ENCODE data around the gene PLEKHA5.
"Not testable (repeated sequence)": the region's sequence is repeated elsewhere in the genome, so short reads cannot be mapped to it uniquely, and the experiment has no call there.

PLEKHA5 gene

GRCh38 chr12:19203539-19204506 is 74.3 kb downstream of the PLEKHA5 start:
- DNase-seq = no peak

- DNase-seq = no peak
Observed at GRCh38 chr12:19205120-19205519, 75.6 kb downstream of the PLEKHA5 start.

DNA sequence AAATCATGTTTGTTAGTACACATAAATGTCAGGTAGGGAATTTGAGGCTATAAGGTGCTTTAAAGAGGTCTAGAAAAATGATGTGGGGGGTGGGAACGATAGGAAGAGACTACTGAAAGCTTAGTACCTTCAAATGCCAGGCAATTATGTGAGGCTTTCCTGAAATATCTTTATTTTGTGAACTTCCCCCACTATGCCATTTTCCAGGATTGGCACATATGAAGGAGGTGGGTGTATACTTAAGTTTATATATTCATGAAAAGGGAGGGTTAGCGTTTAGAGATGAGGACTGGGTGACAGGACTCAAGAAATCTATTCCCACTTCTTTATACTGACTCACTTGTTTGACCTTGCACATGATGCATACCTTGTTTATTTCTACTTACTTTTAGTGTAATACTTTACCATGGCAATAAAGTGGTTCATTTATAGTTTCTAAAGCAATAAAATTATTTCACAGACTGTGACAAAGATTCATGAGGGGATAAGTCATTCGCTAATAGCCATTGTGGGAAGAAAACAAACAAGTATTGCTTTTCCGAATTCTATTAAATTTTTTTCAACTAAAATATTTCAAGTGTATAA is 77.1 kb downstream of the PLEKHA5 start:
- DNase-seq = no peak

GRCh38 chr12:19208456-19208855 is 78.9 kb downstream of the PLEKHA5 start:
- DNase-seq = no peak

DNA sequence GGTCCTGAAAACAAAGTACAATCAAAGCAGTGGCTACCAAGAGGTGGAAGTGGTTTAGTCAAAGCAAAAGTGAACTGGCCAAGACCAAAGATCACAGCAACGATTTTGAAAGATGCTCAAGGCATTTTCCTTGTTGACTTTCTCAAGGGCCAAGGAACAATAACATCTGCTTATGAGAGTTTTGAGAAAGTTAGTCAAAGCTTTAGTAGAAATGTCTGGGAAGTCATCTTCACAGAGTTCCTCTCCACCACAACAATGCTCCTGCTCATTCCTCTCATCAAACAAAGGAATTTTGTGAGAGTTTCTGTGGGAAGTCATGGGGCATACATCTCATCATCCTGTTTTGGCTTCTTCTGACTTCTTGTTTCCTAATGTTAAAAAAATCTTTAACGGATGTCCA is 80.1 kb downstream of the PLEKHA5 start:
- DNase-seq = no peak

DNA sequence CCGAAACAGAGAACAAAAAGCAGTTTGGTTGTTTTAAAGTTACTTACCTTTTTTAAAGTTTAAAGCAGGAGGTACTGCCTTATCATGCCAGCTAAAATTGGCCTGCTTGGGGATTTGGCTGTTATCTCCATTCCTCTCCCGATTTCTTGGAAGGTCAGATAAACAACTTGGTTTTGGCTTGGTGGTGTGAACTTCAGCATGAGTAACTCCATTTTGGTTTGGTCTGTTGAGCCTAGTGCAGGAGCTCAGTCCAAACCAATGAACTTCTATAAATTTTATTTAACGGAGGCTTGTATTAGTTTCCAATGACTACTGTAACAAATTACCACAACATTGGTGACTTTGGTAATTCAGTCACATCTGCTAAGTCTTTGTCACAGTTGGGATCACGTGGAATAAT is 82.3 kb downstream of the PLEKHA5 start:
- no peak for DNase-seq

GRCh38 chr12:19212245-19212644 is 82.7 kb downstream of the PLEKHA5 start:
- no peak for DNase-seq

DNA sequence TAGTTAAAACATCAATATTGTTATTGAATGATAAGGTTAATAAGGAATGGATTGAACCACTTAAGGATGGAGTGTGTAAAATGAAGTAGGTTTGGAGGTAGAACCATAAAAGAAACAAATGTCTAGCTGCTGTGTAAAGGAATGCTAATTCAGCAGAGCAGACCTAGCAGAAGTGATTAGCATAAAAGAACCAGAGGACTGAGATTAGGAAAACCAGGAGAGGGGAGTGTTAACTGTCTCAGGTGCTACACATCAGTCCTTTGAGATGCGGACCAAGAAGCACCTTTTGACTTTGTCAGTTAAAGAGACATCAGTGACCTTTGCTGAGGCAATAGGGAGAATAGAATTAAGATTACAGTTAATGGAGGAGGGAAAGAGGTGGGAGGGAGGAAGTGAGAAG is 84.5 kb downstream of the PLEKHA5 start:
- DNase-seq = no peak

DNA sequence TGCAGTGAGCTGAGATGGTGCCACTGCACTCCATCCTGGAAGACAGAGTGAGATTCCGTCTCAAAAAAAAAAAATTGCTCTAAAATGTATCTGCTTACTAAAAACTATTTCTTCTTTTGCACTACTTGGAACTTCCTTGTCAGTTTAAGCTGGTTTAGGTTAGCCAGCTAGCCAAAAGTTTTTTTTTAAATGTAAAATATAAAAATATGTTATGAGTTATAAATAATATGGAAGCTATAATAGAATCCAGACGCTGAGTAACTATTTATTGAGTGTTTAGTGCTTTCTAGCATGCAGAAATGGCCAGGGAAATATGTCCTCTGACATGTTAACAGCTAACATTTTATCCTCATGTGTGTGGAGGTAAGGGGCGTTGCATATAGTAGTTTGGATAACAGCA is 85.6 kb downstream of the PLEKHA5 start:
- DNase-seq = no peak

DNA sequence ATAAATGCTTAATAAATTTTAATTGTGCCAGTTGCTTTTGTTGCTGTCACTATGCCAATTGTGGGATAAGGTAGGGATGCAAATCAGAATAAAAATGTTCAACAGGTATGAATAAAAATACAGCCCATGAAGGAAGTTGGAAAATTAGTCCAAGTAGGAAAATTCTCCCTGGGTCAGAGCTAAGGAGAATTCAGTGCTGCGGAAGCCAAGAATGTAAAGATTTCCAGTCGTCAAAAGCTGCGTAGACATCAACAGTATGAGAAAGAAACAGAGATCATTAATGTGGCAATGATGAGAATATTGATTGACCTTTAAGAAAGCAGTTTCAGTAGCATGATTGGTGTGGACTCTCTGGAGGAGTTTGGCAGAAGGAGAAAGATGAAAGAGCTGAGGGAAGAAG is 87.9 kb downstream of the PLEKHA5 start:
- DNase-seq = no peak

- no peak for DNase-seq
Observed at GRCh38 chr12:19220205-19220604, 90.7 kb downstream of the PLEKHA5 start.

- no peak for DNase-seq
Observed at GRCh38 chr12:19220852-19221466, 91.4 kb downstream of the PLEKHA5 start.

DNA sequence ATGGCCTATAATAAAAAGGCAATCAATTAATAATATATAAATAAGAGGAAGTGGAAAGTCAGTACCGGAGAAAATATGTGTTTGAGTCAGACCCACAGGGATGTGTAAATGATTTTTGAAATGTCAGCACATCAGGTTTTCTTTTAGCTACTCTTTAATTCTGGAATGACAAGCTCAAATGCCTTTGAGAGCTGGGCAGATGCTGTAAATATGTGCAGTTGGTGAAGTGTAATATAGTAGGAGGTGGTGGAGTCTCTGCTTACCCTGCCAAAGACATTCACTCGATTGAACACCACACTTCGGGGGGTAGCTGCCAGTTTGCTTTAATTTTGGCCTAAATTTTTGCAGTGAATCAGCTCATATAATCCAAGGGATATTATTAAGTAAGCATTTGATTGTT is 93.0 kb downstream of the PLEKHA5 start:
- DNase-seq = no peak

GRCh38 chr12:19223018-19223417 is 93.5 kb downstream of the PLEKHA5 start:
- no peak for DNase-seq

DNA sequence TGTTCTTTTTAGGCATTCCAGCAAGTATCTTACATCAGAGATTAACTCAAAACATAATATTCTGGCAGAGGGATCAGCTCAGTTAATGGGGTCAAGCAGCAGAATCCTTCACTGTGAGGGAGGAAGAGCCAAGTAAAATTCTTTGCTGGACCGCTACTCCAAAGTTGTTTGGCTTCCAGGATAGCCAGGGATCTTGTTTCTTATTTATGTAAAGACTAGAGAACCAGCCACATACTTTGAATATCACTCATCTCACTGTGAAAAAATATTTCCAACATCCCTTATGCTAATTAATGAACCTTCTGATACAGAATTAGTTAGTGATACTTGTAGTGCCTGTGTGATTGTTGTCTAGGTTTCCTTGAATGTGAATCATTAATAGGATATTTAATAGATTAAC is 94.2 kb downstream of the PLEKHA5 start:
- DNase-seq = no peak

GRCh38 chr12:19224746-19225145 is 95.2 kb downstream of the PLEKHA5 start:
- DNase-seq = no peak

DNA sequence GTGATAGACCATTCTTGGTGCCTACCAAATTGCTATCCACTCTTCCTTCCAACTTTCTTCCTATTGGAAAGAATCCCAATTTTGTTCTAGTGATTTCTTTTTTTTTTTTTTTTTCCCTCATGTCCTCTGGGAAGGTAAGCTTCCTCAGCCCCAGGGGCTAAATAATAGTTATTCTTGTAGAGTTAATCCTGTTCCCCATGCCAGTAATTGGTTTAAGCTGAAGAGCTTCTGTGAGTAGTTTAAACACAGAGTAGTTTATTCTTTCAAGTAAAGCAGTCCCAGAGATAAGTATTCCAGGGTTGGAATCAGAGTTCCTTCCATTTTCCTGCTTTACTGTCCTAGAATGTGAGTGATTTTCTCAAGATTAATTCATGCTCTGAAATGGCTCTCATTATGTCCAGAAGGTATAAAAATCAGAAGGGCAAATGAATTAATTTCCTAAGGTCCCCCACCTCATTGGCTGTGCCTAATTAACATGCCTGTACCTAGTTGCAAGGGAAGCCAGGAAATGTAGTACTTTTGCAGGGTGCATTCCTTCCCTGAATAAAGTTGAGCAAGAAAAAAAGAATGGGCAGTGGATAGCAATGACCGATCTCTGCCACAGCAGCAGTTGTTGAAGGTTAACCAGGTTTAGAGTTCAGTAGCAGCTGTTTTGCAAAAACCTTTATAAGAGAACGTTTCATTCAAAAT is 97.8 kb downstream of the PLEKHA5 start:
- DNase-seq = no peak

DNA sequence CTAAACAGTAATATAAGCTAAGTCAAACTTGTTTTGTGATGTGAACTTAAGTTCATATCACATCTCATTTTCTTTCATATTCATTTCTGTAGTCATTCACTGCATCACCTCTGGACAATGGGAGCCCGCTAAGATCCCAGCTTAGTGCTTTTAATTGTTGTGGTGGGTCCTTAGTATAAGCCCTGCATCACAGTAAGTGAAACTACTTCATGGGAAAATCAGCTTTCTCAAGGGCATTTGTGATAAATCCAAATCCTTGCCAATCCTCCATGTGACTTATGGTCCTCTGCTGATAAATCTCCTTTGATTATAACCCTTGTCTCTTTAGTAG is 98.3 kb downstream of the PLEKHA5 start:
- DNase-seq = no peak

DNA sequence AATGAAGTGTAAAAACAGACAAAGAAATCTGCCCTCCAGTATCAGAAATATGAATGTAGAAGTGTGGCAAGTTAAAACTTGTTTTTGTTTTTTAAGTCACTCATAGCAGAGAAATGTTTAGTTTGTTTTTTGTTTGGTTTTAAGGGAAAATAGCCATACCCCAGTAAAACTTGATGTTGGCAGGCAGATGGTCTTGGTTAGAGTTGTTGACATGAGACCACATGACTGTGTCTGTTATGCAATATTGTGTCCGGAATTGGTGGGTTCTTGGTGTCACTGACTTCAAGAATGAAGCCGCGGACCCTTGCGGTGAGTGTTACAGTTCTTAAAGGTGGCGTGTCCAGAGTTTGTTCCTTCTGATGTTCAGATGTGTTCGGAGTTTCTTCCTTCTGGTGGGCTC is 99.5 kb downstream of the PLEKHA5 start:
- DNase-seq = not testable (repeated sequence)

- no peak for DNase-seq
Observed at GRCh38 chr12:19230299-19230866, 100.8 kb downstream of the PLEKHA5 start.

DNA sequence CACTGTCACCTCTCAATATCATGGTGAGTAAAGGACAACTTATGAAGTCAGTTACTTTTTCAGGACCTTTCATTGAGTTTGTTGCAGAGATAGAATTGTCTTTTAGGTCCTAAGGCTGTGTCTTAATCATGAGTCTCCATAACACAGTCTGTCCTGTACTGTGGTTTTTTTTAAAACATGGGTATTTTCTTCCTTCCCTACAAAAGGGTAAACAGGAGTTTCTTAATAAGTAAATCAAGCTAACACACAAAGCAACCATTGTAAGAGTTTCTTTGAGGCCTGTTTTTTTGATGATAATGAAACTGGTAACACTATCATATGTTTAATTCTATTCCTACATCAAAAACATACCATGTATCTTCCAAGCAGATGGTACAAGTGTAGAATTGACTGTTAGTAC is 101.4 kb downstream of the PLEKHA5 start:
- no peak for DNase-seq

DNA sequence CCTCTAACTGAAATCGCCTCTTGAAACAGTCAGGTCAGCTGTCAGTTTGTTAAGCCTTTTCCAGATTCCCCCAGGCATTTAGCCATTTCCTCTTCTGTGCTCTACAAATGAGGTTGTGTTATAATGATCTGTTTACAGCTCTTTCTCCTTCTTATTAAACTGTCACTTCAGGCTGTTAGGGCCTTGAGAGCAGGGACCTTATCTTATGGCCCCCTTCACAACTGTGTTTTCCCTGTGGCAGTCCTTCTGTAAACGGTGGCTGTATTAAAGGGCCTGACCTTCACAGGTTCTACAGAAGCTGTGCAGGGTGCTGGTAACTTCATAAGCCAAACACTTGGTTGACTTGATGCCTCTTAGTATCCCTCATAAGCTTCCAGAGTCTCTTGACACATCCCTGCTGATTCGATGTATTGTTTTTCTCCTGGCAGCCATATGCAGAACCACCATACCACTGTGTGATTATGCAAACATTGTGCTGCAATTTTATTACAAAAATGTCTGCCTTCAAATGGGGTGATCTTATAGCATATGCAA is 104.7 kb downstream of the PLEKHA5 start:
- DNase-seq = no peak
